ENCODE results near the gene RAMACL. TPM values are rescaled to one million over a fixed set of nuclear protein-coding genes. Genes with fewer than 3 reads are reported as not detected.

The RAMACL gene
- total and polyA plus RNA-seq, 2 of the 13 experiments (the other 11 are each of a cell fraction or from before 2014, with no cell fraction given) = 0.09 to 0.29 TPM

- Histone ChIP-seq H2AFZ (ENCODE audit: low read length) (no peak overlapping the region), H3K9me3 (ENCODE audit: low read length) (no peaks in the 10 kb centered on the region), H3K4me1 (ENCODE audit: insufficient read depth, low read length) (no peaks in the 10 kb centered on the region), H3K36me3 (replicated peaks in 1 of 2; ENCODE audit: control insufficient read depth in 1 of 2, insufficient read depth in 2 of 2, low read length in 2 of 2) (no peaks in the 10 kb centered on the region), H3K4me3 (replicated peaks in 1 of 3; ENCODE audit: insufficient read depth in 1 of 3, low read depth in 2 of 3, low read length in 3 of 3) (no peak overlapping the region), H4K20me1 (ENCODE audit: insufficient read depth, low read length) (no peaks in the 10 kb centered on the region), H3K27ac (ENCODE audit: extremely low read length, insufficient read depth, low read length) (no peak overlapping the region), H3K27me3 (ENCODE audit: control insufficient read depth in 1 of 2, insufficient read depth in 2 of 2, low read length in 2 of 2) (peaks cover 5 to 73% of the 10 kb centered on the region in 2 experiments; a peak in 3 of 5 replicates), H3K4me2 (ENCODE audit: low read depth, low read length) (no peak overlapping the region), H3K9ac (ENCODE audit: insufficient read depth, low read depth, low read length) (no peak overlapping the region), H3K79me2 (ENCODE audit: insufficient read depth, low read length) (no peaks in the 10 kb centered on the region)
- 0 out of 2 replicates have a peak, but pooled peaks have one; percentile 42 for TF ChIP-seq EZH2 (conservative IDR thresholded peaks at IDR 0.05; ENCODE audit: low read depth, low read length)
- TF ChIP-seq ZNF225 (CRISPR knock-in tag; IDR thresholded peaks at IDR 0.05) = no peak
- TF ChIP-seq ZNF367 (CRISPR knock-in tag; IDR thresholded peaks at IDR 0.05; ENCODE audit: borderline replicate concordance) = no peak
- no peak for DNase-seq (ENCODE audit: low spot score)
- intact Hi-C loops (cut with micrococcal nuclease; ENCODE audit: unreplicated experiment) = no loop called here
- FAIRE-seq = no peak
- in situ Hi-C loops (cut with HindIII; ENCODE audit: extremely low pct_ligation_motif_present, low pct_unique_long_range_greater_than_20kb) = no loop called here
- no peak for ATAC-seq
- CTCF ChIA-PET (ENCODE audit: low intra/inter-chr PET ratio, low total read pairs) = no interaction called here
- WGBS (ENCODE audit: low lambda C conversion rate) = 8% methylated on average over 13 of the region's 13 CpGs
- no TSS peak for BruUV-seq (replicated peaks)
- POLR2A ChIA-PET = no interaction called here
These were observed 32.8 kb downstream of the RAMACL start for GRCh38 chr6:166553563-166554271.

GRCh38 chr6:166552600-166552999 lies 33.9 kb downstream of the RAMACL start:
- FAIRE-seq (no peak), DNase-seq (ENCODE audit: low spot score) (no peak), ATAC-seq (no peak)
- Histone ChIP-seq H3K4me3 (replicated peaks in 1 of 3; ENCODE audit: insufficient read depth in 1 of 3, low read depth in 2 of 3, low read length in 3 of 3) (no peak overlapping the region), H3K27me3 (ENCODE audit: control insufficient read depth in 1 of 2, insufficient read depth in 2 of 2, low read length in 2 of 2) (peaks cover 5 to 68% of the 10 kb centered on the region in 2 experiments; a peak in 3 of 5 replicates), H4K20me1 (ENCODE audit: insufficient read depth, low read length) (no peaks in the 10 kb centered on the region), H3K9ac (ENCODE audit: insufficient read depth, low read depth, low read length) (no peak overlapping the region), H2AFZ (ENCODE audit: low read length) (no peak overlapping the region), H3K9me3 (ENCODE audit: low read length) (no peaks in the 10 kb centered on the region), H3K27ac (ENCODE audit: extremely low read length, insufficient read depth, low read length) (no peak overlapping the region), H3K79me2 (ENCODE audit: insufficient read depth, low read length) (no peaks in the 10 kb centered on the region), H3K4me2 (ENCODE audit: low read depth, low read length) (no peak overlapping the region), H3K4me1 (ENCODE audit: insufficient read depth, low read length) (no peaks in the 10 kb centered on the region), H3K36me3 (replicated peaks in 1 of 2; ENCODE audit: control insufficient read depth in 1 of 2, insufficient read depth in 2 of 2, low read length in 2 of 2) (no peaks in the 10 kb centered on the region)
- intact Hi-C loops (cut with micrococcal nuclease; ENCODE audit: unreplicated experiment) (no loop called here), in situ Hi-C loops (cut with HindIII; ENCODE audit: extremely low pct_ligation_motif_present, low pct_unique_long_range_greater_than_20kb) (no loop called here)
- ChIA-PET POLR2A (no interaction called here), CTCF (ENCODE audit: low intra/inter-chr PET ratio, low total read pairs) (no interaction called here)
- no TSS peak for BruUV-seq (replicated peaks)
- 2% methylated on average over 7 of the region's 7 CpGs for WGBS (ENCODE audit: low lambda C conversion rate)
- no peak for TF ChIP-seq PAXIP1 (CRISPR knock-in tag; conservative IDR thresholded peaks at IDR 0.05)
- TF ChIP-seq ZNF225 (CRISPR knock-in tag; IDR thresholded peaks at IDR 0.05) = no peak
- no peak for TF ChIP-seq ZSCAN25 (CRISPR knock-in tag; IDR thresholded peaks at IDR 0.05)
- TF ChIP-seq FOXO4 (CRISPR knock-in tag; conservative IDR thresholded peaks at IDR 0.05) = no peak
- no peak for TF ChIP-seq SMAD1 (CRISPR knock-in tag; IDR thresholded peaks at IDR 0.05; ENCODE audit: borderline replicate concordance, low read depth)
- no peak for TF ChIP-seq CHD2 (IDR thresholded peaks at IDR 0.05; ENCODE audit: low read depth, low read length)
- no peak for TF ChIP-seq BORCS8-MEF2B (CRISPR knock-in tag; IDR thresholded peaks at IDR 0.05)
- no peak for TF ChIP-seq ZBTB46 (CRISPR knock-in tag; IDR thresholded peaks at IDR 0.05; ENCODE audit: borderline replicate concordance)
- TF ChIP-seq NR1H2 (CRISPR knock-in tag; IDR thresholded peaks at IDR 0.05; ENCODE audit: borderline replicate concordance, low read depth) = no peak

All from HepG2 (cell line).